HG03175 (cell line): Measurements from ENCODE around the gene NOX4.

Experiments
- ATAC-seq: cut with Tn5 transposase; IDR thresholded peaks from one replicate; pipeline ENCODE4 v1.9.1; 2021; ENCODE audit warnings: mild to moderate bottlenecking, moderate library complexity; ENCODE audit not compliant: unreplicated experiment

NOX4 gene

GRCh38 chr11:89490981-89491690 is at the start of gene NOX4:
Gene NOX4 (minus strand): TSS chr11:89491375. CDS start chr11:89491246, 129 bp downstream.
- no peak for ATAC-seq

GRCh38 chr11:89540826-89541225 is 49.7 kb upstream of the NOX4 start:
- no peak for ATAC-seq

GRCh38 chr11:89537936-89538335 is 46.8 kb upstream of the NOX4 start:
- no peak for ATAC-seq

- no peak for ATAC-seq
These were observed 45.8 kb upstream of the NOX4 start for GRCh38 chr11:89536926-89537325.

- ATAC-seq = no peak
These were observed 44.0 kb upstream of the NOX4 start for GRCh38 chr11:89535221-89535620.

- ATAC-seq = no peak
These were observed 38.6 kb upstream of the NOX4 start for GRCh38 chr11:89529626-89530380.

- ATAC-seq = no peak
These were observed 30.6 kb upstream of the NOX4 start for GRCh38 chr11:89521792-89522191.

GRCh38 chr11:89521294-89521693 is 30.1 kb upstream of the NOX4 start:
- no peak for ATAC-seq

- ATAC-seq = no peak
These were observed 25.3 kb upstream of the NOX4 start for GRCh38 chr11:89516496-89516895.

- ATAC-seq = no peak
These were observed 17.4 kb upstream of the NOX4 start for GRCh38 chr11:89508544-89508943.

- ATAC-seq = no peak
These were observed 13.1 kb upstream of the NOX4 start for GRCh38 chr11:89504270-89504669.

- ATAC-seq = no peak
These were observed 12.2 kb upstream of the NOX4 start for GRCh38 chr11:89503422-89503821.

GRCh38 chr11:89502301-89502700 is 11.1 kb upstream of the NOX4 start:
- no peak for ATAC-seq

GRCh38 chr11:89500336-89500735 is 9.2 kb upstream of the NOX4 start:
- no peak for ATAC-seq

GRCh38 chr11:89498845-89499448 is 7.8 kb upstream of the NOX4 start:
- ATAC-seq = no peak

GRCh38 chr11:89495951-89496350 is 4.8 kb upstream of the NOX4 start:
- no peak for ATAC-seq

- ATAC-seq = no peak
These were observed 2.3 kb upstream of the NOX4 start for GRCh38 chr11:89493431-89493830.

- no peak for ATAC-seq
These were observed 584 bp downstream of the NOX4 start for GRCh38 chr11:89490602-89490980.

- no peak for ATAC-seq
These were observed 1.2 kb downstream of the NOX4 start for GRCh38 chr11:89489930-89490329.

GRCh38 chr11:89487016-89487415 is 4.2 kb downstream of the NOX4 start:
- no peak for ATAC-seq

- no peak for ATAC-seq
These were observed 6.3 kb downstream of the NOX4 start for GRCh38 chr11:89484896-89485295.

- ATAC-seq = no peak
These were observed 14.0 kb downstream of the NOX4 start for GRCh38 chr11:89477175-89477574.
